PC-3 (cell line): Measurements from ENCODE around the gene HYAL1. TPM values are rescaled to one million over a fixed set of nuclear protein-coding genes. Genes with fewer than 3 reads are reported as not detected.

Experiments used
- ATAC-seq: fragments of 200-7000 bp; cut with Tn5 transposase; 2 replicates; pipeline ENCODE4 v1.9.1; 2020; ENCODE audit warnings: mild to moderate bottlenecking, moderate library complexity
- BruUV-seq: library from RNA; stranded (reverse); fragments of 400-500 nt; replicated peaks from 2 replicates; lab custom pipeline; 2021; lab: Mats Ljungman, UMichigan
- CTCF ChIA-PET: fragments of 300-600 bp; sonication (Branson Sonifier 250); formaldehyde crosslinking; loops from one replicate; lab custom pipeline; 2022; ENCODE audit warnings: antibody characterized with exemption; lab: Charles Lee
- POLR2A ChIA-PET: fragments of 300-600 bp; sonication (Branson Sonifier 250); formaldehyde crosslinking; loops from one replicate; lab custom pipeline; 2022; ENCODE audit warnings: antibody characterized with exemption; ENCODE audit not compliant: unreplicated experiment; lab: Charles Lee
- DNase-seq: peaks from one replicate; pipeline ENCODE4 v3.0.0-alpha.2; 2015
- H2AFZ ChIP-seq: fragments of 300-600 bp; sonication (generic); 2 replicates; pipeline ENCODE4 v1.6.0; 2016; ENCODE audit warnings: antibody characterized with exemption, low read length
- H3F3A ChIP-seq: fragments of 300-600 bp; sonication (generic); one replicate; pipeline ENCODE4 v1.6.0; 2017; ENCODE audit warnings: antibody characterized with exemption, low read length, control low read depth, mild to moderate bottlenecking; ENCODE audit not compliant: unreplicated experiment
- H3K27ac ChIP-seq: fragments of 300-600 bp; sonication (generic); 2 replicates; pipeline ENCODE4 v1.5.1; 2016; ENCODE audit warnings: mild to moderate bottlenecking, low read length
- H3K27me3 ChIP-seq: fragments of 300-600 bp; sonication (generic); 2 replicates; pipeline ENCODE4 v1.6.1; 2016; ENCODE audit warnings: low read length, mixed read lengths
- H3K36me3 ChIP-seq: fragments of 300-600 bp; sonication (generic); 2 replicates; pipeline ENCODE4 v1.6.1; 2016; ENCODE audit warnings: low read depth, mixed run types, low read length, mixed read lengths
- H3K4me1 ChIP-seq: fragments of 300-600 bp; sonication (generic); 2 replicates; pipeline ENCODE4 v1.5.1; 2016; ENCODE audit warnings: low read length; ENCODE audit not compliant: insufficient read depth
- H3K4me2 ChIP-seq: fragments of 300-600 bp; sonication (generic); 2 replicates; pipeline ENCODE4 v1.6.0; 2016; ENCODE audit warnings: low read length
- H3K4me3 ChIP-seq: fragments of 300-600 bp; sonication (generic); 2 replicates; pipeline ENCODE4 v1.5.1; 2016; ENCODE audit warnings: mild to moderate bottlenecking, low read length, mixed read lengths
- H3K79me2 ChIP-seq: fragments of 300-600 bp; sonication (generic); 2 replicates; pipeline ENCODE4 v1.6.1; 2017; ENCODE audit warnings: low read length, mixed read lengths
- H3K9ac ChIP-seq: fragments of 300-600 bp; sonication (generic); 2 replicates; pipeline ENCODE4 v1.6.0; 2016; ENCODE audit warnings: mild to moderate bottlenecking, low read length
- H3K9me2 ChIP-seq: fragments of 300-600 bp; sonication (generic); replicated peaks from 2 replicates; pipeline ENCODE4 v1.6.1; 2016; ENCODE audit warnings: mixed run types, low read length, mixed read lengths
- H3K9me3 ChIP-seq: fragments of 300-600 bp; sonication (generic); 2 replicates; pipeline ENCODE4 v1.6.1; 2016; ENCODE audit warnings: low read length, mixed read lengths
- H4K20me1 ChIP-seq: fragments of 300-600 bp; sonication (generic); 2 replicates; pipeline ENCODE4 v1.6.1; 2016; ENCODE audit warnings: low read length, mixed read lengths
- EZH2 ChIP-seq: fragments of 300-600 bp; sonication (generic); IDR thresholded peaks from one replicate; pipeline ENCODE4 v1.6.1; 2017; ENCODE audit warnings: antibody characterized with exemption, mild to moderate bottlenecking, low read length; ENCODE audit not compliant: unreplicated experiment
- EZH2phosphoT487 ChIP-seq: fragments of 300-600 bp; sonication (generic); IDR thresholded peaks from 2 replicates; pipeline ENCODE4 v1.6.1; 2018; ENCODE audit warnings: mild to moderate bottlenecking, antibody characterized with exemption, low read length, borderline replicate concordance
- intact Hi-C: fragments of 100-400 bp; cut with micrococcal nuclease; formaldehyde crosslinking; loops from 2 replicates; pipeline ENCODE4 v1.9.0; 2023
- total RNA-seq: library from RNA; depleted of rRNA; stranded (reverse); fragments of >200 nt; gene quantifications from 2 replicates; pipeline ENCODE4 v1.2.3, GENCODE V29; 2014
- TF ChIP-seq, protein P1 (sequence below): fragments of 300-600 bp; sonication (generic); conservative IDR thresholded peaks from 2 replicates; pipeline ENCODE4 v1.5.1; 2017; ENCODE audit warnings: antibody characterized with exemption, low read depth, mild to moderate bottlenecking, low read length

HYAL1 gene
- total RNA-seq, 1 experiment from 2014 or later: 1.3 TPM

DNA sequence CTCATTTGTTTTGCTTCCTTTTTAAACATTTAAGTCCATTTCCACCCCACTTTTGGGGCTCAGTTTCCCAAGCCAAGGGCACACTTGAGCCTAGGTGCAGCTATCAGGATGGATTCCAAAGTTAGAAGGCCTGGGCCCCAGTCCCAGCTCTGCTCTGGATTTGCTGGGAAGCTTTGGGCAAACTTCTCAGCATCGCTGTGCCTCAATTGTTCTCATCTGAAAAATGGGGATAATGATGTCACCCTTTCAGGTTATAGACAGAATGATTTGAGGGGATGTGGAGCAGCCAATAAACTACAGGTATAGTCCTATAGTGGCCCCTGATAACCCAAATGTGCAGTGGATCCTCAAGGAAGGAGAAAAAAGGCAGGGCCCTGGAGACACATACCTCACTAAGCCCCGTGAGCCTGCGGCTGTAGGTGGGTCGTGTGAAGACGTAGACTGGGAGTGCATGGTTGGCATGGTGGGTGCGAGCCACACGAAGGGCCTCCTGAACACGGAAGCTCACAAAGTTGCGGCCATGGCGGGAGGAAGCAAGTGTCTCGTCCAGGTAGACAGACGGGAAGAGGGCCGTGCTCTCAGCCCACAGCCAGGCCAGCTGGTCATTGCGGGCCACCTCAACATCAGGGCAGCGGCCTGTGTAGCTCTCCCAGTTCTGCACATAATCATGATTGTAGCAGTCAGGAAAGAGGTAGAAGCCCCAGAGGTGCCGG lies 16.0 kb upstream of the HYAL1 start:
- Histone ChIP-seq H3K4me1 (peaks cover 48% of the 10 kb centered on the region), H3K9me2 (no peaks in the 10 kb centered on the region), H3K4me3 (no peak overlapping the region), H3K27me3 (no peaks in the 10 kb centered on the region), H3K9me3 (no peaks in the 10 kb centered on the region), H3K4me2 (peak overlapping the region; percentile 88), H2AFZ (no peak overlapping the region), H3F3A (peaks cover 13% of the 10 kb centered on the region), H3K27ac (no peak overlapping the region), H3K79me2 (peaks cover 35% of the 10 kb centered on the region), H3K9ac (no peak overlapping the region), H3K36me3 (peaks cover 6% of the 10 kb centered on the region), H4K20me1 (no peaks in the 10 kb centered on the region)
- POLR2A ChIA-PET: no interaction called here
- intact Hi-C loops: no loop called here
- ATAC-seq: no peak
- no TSS peak for BruUV-seq
- no peak for DNase-seq
- no peak for TF ChIP-seq EZH2
- TF ChIP-seq, protein P1, sequence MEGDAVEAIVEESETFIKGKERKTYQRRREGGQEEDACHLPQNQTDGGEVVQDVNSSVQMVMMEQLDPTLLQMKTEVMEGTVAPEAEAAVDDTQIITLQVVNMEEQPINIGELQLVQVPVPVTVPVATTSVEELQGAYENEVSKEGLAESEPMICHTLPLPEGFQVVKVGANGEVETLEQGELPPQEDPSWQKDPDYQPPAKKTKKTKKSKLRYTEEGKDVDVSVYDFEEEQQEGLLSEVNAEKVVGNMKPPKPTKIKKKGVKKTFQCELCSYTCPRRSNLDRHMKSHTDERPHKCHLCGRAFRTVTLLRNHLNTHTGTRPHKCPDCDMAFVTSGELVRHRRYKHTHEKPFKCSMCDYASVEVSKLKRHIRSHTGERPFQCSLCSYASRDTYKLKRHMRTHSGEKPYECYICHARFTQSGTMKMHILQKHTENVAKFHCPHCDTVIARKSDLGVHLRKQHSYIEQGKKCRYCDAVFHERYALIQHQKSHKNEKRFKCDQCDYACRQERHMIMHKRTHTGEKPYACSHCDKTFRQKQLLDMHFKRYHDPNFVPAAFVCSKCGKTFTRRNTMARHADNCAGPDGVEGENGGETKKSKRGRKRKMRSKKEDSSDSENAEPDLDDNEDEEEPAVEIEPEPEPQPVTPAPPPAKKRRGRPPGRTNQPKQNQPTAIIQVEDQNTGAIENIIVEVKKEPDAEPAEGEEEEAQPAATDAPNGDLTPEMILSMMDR: no peak
- TF ChIP-seq EZH2phosphoT487: no peak
- CTCF ChIA-PET: no interaction called here

DNA sequence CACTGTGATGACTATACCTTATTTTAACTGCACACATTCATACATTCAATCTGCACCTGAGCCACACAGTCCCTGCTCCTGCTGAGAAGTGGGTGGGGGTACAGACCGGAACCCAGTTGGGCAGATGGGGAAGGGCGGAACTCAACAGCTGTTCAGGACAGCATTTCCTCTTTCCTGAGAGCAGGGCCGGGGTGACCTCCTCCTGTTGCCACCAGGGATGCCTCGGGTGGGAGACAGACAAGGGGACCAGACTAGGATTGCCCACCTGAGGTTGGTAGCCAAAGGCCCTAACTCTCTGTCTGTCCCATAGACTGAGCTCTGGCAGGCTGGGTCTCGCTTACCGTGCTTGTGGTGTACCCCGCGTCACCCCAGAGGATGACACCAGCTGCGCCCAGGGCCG lies 15.2 kb upstream of the HYAL1 start:
- no peak overlapping the region for H3K27ac ChIP-seq
- H3K9me3 ChIP-seq: no peaks in the 10 kb centered on the region
- peaks cover 35% of the 10 kb centered on the region for H3K79me2 ChIP-seq
- ChIA-PET CTCF (no interaction called here), POLR2A (no interaction called here)
- peaks cover 48% of the 10 kb centered on the region for H3K4me1 ChIP-seq
- TF ChIP-seq, protein P1: no peak
- no peak overlapping the region for H3K4me3 ChIP-seq
- no TSS peak for BruUV-seq
- intact Hi-C loops: no loop called here
- ATAC-seq (no peak), DNase-seq (no peak)
- H2AFZ ChIP-seq: no peak overlapping the region
- no peaks in the 10 kb centered on the region for H3K27me3 ChIP-seq
- peaks cover 13% of the 10 kb centered on the region for H3F3A ChIP-seq
- no peak overlapping the region for H3K9ac ChIP-seq
- peaks cover 6% of the 10 kb centered on the region for H3K36me3 ChIP-seq
- H3K9me2 ChIP-seq: no peaks in the 10 kb centered on the region
- H3K4me2 ChIP-seq: peak overlapping the region; percentile 88
- no peaks in the 10 kb centered on the region for H4K20me1 ChIP-seq

DNA sequence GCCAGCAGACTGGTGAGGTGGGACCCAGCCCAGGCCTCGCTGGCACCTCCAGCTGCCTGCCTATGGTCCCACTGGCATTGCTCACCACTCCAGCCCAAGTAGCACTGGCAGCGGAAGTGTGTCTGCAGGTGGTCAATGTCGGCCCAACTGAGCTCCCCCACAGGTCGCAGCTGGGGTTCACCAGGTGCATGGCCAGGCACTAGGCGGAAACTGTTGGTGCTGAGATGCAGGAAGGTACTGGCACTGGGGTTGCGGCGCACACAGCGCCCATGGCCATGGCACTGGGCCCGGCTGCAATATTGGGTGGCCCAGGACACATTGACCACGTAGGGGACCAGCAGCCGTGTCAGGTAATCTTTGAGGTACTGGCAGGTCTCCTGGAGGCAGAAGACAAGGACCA lies 14.8 kb upstream of the HYAL1 start:
- CTCF ChIA-PET: no interaction called here
- H3K27ac ChIP-seq: peak overlapping the region; percentile 92

More for the DNA sequence above, 14.8 kb upstream of the HYAL1 start:
- TF ChIP-seq, protein P1: no peak
- TF ChIP-seq EZH2phosphoT487: no peak
- no peak for TF ChIP-seq EZH2
- Histone ChIP-seq H3K79me2 (peaks cover 35% of the 10 kb centered on the region), H3K9me2 (no peaks in the 10 kb centered on the region), H3K4me3 (no peak overlapping the region), H2AFZ (no peak overlapping the region), H3K9me3 (no peaks in the 10 kb centered on the region), H3K9ac (no peak overlapping the region), H3K4me2 (peak overlapping the region; percentile 88), H3K36me3 (peaks cover 6% of the 10 kb centered on the region), H3K27me3 (no peaks in the 10 kb centered on the region), H4K20me1 (no peaks in the 10 kb centered on the region), H3K4me1 (peaks cover 48% of the 10 kb centered on the region), H3F3A (peaks cover 13% of the 10 kb centered on the region)
- POLR2A ChIA-PET: interaction anchor here (1.2 kb wide), 1 partner anchor 19 kb away, joined by 4 read pairs; the partner anchor contains the start of genes HYAL3 and NAA80
- ATAC-seq (no peak), DNase-seq (no peak)
- no TSS peak for BruUV-seq
- intact Hi-C loops: no loop called here
